Measurements from ENCODE around the gene S100Z.
"Not testable (repeated sequence)": the region's sequence is repeated elsewhere in the genome, so short reads cannot be mapped to it uniquely, and the experiment has no call there.

Gene S100Z

DNA sequence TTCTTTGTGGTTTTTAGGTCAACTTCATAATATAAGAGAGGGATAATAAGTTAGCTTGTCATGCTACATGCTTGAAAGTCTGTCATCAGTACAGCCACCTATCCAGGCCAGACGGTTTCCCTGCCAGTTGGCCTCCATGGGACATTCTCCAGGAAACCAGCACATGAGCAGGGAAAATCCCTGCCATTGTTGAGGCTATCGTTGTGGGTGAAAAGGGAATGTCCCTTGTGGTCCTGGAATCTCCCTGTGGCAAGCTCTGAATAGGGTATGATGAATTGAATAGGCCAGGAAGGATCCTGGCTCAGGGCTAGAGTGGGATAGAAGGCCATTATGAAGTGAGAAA is 18.7 kb upstream of the S100Z start:
- no peak for DNase-seq

DNA sequence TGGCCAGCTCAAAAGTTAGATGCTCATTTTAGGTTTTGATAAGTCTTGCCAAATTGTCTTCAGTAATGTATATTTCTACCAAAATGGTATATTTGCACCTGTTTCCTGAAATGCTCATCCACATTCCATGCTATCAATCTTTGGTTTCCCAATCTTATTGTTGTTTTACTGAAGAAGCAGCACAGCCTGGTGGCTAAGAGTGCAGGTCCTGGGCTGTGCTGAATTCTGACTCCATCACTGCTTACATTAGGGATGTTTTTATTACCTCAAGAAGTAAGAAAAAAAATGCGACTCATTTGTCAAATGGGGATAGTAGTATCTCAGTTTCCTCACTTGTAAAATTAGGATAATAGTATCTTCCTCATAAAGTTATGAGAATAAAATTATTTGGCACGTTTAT is 13.6 kb upstream of the S100Z start:
- no peak for DNase-seq

DNA sequence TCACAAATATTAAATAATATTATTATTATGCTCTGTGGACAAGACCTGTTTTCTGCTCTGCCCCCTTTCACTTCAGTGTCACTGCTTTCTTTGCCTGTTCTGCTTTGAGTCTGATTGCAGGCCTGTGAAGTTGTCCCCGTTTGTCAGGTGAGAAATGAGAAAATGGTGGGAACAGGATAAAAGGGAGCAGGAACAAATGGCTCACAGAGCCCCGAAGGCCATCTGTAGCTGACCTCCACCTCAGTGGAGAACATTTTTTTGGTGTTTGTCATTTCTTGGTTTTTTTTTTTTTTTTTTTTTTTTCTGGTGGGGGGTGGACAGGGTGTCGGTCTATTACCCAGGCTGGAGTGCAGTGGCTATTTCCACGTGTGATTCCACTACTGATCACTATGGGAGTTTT is 13.2 kb upstream of the S100Z start:
- no peak for DNase-seq

DNA sequence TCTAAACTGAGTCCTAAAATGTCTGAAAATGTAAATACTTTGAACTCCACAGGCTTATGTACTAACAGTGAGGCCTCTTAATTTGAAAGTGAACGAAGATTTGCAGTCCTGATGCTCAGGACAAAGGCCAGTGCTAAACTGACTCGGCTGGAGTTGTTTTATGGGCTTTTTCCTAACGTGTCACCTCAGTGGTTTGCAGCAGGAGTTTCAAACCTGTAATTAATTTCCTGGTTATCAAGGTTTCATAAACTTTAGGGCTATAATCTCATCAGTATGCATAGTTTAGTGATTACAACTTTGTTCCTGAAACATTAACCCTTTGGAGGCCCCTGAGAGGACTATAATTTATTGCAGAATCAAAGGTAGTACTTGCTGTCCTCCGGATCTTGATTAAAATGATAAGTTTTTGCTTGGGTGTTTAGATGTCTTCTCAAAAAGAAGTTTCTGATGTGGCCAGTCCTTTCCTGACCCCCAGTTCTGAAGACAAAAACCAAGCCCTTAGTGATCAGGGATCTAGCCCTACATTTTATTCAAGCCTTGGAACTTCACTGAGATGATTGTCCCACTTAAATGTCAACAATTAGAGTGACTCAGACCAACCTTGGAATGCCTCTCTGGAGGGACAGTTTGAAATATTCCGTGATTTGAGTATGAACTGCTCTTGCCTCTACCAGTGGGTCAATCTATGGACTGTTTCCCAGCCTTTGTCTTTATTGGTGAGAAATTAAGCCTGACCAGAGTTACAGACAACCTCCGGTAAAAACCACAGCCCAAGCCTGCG is 11.1 kb upstream of the S100Z start:
- DNase-seq: no peak

DNA sequence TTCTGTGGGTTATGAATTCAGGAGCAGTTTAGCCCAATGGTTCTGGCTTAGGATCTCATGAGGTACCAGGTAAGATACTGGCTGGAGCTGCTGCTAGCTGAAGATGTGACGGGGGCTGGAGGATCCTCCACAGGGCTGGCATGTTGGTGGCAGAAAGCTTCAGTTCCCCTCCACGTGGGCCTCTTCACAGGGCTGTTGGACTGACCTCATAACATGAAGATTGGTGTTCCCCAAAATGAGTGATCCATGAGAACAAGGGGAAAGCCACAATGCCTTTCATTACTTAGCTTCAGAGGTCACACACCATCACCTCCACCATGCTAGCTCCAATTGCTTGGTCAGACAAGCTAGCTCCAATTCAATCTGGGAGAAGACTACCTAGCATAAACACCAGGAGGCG is 8.5 kb upstream of the S100Z start:
- DNase-seq: no peak

DNA sequence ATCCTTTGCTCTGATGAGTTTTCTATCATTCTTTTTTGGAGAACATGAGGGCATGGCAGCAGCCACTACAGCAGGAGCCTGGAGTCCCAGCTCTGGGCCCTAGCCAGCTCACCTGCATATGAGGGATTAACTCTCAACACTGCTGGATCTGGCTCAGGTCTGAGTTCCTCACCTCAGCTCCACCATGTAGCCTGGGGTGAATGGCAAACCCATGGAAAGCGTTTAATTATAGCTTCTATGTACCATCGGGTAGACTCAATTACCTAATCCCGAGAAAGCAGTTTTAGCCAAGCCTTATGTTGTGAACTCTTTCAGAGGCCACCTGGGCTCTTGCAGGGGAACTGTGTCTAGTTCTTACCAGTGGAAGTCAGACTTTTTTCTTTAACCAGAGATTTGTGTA is 3.9 kb upstream of the S100Z start:
- DNase-seq: no peak

DNA sequence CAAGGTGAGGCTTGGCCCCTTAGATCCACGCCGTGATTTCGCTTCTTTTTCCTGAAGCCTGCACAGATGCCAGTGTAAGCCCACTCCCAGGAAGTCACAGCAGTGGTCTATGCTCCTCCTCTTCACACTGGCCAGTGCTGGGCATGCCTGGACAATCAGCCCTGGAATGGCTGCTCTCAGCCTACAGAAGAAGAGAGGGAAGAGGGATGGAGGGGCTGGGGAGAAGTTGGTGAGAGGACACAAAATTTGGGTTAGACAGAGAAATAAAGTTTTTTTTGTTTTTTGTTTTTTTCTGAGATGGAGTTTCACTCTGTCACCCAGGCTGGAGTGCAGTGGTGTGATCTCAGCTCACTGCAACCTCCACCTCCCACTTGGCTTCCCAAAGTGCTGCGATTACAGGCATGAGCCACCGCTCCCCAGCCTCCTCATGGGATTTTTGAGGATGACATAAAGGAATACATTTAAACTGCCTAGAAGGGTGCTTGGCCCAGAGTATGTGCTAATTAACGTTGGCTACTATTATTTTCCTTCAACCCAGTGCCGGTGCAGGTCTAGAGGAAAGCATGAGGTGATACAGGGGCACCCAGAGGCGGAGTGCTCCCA is 830 bp downstream of the S100Z start:
- peak; percentile 7 for DNase-seq

DNA sequence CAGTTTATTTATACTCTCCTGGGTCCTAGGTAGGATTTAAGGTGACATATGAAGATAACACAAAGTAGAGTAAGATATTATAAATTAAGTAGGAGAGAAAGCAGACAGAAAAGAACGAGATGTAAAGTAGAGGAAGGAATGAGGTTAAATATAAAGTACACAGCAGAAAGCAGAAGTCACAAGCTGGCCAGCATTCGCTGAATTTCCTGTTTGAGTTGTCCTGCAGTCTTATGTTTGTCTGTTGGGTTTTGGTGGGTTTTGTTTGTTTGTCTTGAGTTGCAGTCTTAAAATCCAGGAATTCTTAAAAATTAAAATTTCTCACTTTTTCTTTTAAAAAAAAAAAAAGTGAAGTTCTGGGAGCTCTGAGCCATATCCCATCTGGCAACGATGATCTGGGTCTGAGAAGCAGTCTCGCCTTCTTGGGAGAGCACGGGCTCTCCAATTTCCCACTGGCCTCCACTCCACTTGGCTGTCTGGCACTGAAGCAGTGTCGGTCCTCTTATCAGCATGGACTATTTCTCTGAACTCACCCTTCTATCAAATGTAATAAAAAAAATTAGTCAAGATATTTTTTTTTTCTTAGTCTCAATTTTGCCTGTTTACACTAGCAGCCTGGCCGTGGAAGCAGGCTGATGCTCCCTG is 2.0 kb downstream of the S100Z start:
- no peak for DNase-seq

DNA sequence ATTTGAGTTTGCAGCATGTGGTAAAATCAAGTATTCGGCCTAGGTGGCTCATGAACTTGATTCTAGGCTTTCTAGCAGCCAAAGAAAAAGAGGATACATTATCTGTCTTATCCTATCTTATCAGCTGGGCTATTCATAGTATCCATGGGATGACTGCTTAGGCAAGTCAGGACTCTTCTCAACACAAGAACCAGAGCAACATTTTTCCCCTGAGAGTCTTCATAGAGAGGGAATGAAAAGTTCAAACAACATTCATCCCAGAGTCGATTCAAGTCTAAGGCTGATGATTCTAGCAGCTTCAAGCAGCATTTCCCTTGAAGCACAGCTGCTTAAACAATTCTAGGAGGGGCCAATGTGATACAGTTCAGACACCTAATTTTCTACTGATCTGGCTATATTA is 3.0 kb downstream of the S100Z start:
- DNase-seq: no peak

DNA sequence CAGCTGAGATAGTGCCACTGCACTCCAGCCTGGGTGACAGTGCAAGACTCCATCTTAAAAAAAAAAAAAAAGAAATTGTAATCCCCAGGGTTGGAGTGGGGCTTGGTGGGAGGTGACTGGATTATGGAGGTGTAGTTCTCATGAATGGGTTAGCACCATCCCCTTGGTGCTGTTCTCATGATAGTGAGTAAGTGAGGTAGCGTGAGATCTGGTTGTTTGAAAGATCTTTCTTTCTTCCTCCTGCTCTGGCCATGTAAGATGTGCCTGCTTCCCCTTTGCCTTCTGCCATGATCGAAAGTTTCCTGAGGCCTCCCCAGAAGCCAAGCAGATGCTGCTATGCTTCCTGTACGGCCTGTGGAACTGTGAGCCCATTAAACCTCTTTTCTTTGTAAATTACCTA is 3.9 kb downstream of the S100Z start:
- not testable (repeated sequence) for DNase-seq

DNA sequence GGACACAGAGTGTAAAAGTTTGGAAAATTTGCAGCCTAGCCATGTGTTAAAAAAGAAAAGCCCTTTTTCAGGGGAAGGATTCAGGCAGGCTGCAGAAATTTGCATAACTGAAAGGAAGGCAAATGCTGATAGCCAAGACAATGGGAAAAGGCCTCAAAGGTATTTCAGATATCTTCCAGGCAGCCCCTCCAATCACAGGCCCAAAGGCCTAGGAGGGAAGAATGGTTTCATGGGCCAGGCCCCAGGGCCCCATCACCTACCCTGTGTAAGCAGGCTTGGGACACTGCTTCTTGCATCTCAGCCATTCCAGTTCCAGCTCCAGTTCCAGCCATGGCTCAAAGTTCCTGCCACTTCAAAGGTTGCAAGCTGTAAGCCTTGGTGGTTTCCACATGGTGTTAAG is 4.8 kb downstream of the S100Z start:
- no peak for DNase-seq

DNA sequence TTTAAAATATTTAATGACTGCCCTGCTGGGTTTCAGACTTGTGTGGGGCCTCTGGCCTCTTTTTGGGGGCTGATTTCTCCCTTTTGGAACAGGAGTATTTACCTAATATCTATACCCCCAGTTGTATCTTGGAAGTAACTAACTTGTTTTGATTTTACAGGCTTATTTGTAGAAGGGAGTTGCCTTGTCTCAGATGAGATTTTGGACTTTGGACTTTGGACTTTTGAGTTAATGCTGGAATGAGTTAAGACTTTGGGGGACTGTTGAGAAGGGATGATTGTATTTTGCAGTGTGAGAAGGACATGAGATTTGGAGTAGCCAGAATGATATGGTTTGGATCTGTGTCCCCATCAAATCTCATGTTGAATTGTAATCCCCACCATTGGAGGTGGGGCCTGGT is 5.7 kb downstream of the S100Z start:
- not testable (repeated sequence) for DNase-seq

DNA sequence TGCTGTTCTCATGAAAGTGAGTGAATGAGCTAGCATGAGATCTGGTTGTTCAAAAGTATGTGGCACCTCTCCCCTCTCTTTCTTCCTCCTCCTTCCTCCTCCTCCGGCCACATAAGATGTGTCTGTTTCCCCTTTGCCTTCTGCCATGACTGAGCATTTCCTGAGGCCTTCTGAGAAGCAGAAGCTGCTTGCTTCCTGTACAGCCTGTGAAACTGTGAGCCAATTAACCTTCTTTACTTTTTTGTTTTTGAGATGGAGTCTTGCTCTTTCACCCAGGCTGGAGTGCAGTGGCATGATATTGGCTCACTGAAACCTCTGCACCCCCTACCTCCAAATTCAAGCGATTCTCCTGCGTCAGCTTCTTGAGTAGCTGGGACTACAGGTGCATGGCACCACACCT is 6.1 kb downstream of the S100Z start:
- DNase-seq: peak; percentile 21

DNA sequence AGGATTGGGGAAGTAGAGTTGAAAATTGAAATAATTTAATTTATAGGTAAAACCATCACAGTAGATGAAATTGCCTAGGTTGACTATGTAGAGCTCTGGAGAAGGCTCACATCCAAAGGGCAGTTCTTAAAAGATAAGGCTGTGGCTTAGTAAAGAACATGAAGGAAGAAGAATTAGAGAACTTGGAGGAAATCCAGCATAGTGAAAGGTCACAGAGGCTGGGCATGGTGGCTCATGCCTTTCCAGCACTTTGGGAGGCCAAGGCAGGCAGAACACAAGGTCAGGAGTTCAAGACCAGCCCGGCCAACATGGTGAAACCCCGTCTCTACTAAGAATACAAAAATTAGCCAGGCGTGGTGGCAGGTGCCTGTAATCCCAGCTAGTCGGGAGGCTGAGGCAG is 7.0 kb downstream of the S100Z start:
- DNase-seq: not testable (repeated sequence)

DNA sequence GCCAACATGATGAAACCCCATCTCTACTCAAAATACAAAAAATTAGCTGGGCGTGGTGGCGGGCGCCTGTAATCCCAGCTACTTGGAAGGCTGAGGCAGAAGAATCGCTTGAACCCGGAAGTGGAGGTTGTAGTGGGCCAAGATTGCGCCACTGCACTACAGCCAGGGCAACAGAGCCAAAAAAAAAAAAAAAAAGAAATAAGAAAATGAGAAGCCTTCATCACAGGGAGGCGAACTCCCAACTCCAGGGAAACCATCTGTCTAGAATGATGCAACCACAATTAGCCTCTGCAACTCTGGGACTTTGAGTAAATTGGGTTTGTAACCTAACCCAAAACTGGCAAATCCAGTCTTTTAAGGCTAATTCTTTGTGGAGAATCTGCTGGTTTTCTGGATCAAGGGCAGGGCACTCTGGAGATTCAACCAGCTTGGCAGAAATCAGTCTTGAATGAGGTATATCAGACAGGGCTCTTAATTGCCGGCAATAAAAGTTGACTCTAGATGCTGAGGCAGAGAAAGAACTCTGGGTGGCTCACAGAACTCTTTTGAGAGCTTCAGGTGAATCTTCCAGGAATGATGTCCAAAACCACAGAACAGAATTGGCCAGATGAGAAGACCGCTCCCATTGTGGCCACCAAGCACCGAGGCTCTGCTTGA is 9.9 kb downstream of the S100Z start:
- DNase-seq: no peak

DNA sequence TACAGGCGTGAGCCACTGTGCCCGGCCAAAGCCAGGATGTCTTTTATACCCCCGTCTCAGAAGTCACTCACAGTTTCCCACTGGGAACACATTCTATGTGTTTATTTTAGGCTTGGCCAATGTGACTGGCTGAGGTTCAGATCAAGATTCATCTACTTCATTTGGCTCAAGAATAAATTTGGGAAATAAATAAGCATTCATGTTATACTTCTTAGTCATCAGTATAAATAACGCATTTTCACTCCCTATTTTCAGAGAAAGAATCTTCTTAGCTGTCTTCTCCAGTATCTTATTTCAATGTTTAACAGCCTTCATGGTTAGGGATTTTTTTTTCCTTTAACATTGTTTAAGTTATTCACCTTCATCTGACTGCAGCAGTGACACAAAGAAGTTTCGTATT is 11.8 kb downstream of the S100Z start:
- DNase-seq: no peak

DNA sequence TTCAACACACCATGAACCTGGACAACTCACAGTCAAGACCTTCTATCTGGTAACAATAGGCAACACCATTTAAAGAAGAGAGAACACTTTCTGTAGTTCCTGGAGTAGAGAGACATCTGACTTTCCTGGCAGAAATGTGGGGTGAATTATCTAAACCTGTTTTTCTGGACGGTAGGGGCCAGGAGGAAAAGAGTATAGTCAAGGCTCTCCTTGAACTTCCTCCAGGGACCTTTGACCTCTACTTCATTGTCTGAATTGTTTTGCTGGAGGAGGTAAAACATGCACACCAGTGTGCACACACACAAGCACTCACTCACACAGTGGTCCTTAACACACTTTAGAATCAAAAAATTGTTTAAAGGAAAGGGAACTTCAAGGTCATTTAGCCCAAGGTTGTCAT is 13.2 kb downstream of the S100Z start:
- no peak for DNase-seq

DNA sequence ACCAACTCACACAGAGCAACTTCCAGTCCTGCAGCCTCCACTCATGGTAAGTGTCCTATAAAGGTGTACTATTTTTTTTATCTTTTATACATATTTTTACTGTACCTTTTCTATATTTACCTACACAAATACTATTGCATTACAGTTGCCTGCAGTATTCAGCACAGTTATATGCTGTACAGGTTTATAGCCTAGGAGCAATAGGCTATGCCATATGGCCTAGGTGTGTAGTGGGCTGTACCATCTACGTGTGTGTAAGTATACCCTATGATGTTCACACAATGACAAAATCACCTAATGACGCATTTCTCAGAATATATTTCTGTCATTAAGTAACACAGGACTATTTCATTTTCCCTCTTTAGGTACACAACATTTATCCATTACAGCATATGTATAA is 16.7 kb downstream of the S100Z start:
- no peak for DNase-seq

DNA sequence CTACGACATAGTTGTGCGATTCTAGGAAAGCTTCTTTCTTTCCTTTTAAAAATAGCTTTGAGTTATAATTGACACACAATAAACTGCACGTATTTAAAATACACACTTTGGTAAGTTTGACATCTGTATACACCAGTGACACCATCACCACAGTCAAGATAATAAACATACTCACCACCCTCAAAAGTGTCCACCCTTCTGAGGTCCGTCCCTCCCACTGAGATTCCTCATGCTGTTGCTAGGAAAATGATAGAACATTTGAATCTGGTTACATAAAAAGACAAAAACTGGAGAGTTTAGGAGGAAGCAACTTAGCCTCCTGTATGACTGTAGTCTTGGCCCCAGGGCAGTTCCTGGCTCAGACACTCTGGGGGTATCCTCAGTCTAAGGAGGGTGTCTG is 17.2 kb downstream of the S100Z start:
- no peak for DNase-seq

DNA sequence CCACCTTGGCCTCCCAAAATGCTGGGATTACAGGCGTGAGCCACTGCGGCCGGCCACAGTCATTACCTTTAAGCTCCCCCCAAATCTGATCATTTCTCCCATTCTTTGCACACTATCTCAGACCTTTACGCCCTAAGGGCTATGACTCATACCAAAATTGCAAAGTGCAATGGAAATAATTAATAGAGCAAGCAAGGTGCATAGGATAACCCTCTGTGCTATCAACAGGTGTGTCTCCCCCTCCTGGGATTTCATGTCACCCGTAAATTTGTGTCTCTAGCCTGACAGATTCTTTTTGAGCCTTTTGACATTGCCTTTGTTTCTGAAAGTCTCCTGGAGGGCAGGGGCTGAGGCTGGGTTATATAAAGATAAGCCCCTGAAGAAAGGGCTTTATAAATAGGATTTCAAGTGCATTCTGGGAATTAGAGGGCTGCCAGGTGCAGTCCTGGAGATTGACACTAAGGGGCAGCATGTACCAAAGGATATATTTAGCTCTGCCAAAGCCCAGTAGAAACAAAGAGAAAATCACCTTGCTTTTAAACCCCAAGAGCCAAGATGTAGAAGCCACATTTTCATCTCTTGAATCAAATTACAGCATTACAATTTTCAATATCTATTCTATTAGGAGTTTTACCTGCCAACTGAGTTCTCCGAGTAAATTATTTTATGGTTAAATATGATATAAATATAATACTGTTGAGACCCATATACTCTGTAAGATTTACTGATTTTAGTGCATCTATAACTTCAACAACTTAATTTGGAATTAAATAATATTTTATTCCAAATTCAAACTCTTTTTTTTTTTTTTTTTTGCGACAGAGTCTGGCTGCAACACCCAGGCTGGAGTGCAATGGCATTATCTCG is 18.2 kb downstream of the S100Z start:
- peak; percentile 72 for DNase-seq

DNA sequence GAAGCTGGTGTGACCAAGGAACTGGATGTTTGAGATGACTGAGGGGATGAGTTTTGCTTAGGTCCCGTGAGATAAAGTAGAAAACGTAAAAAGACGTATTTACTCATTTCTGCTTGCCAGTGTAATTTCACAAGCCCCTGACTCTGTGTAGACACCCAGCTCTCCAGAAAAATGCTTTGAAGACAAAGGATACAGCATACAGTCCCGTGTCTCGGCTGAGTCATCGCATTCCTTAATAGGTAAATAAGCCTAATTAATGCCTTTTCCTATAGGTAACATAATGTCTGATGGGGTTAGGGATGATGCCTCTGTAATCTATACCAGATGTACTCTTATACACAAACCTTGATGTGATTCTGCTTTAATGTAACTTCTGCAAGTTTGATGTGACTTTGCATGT is 20.2 kb downstream of the S100Z start:
- no peak for DNase-seq

DNA sequence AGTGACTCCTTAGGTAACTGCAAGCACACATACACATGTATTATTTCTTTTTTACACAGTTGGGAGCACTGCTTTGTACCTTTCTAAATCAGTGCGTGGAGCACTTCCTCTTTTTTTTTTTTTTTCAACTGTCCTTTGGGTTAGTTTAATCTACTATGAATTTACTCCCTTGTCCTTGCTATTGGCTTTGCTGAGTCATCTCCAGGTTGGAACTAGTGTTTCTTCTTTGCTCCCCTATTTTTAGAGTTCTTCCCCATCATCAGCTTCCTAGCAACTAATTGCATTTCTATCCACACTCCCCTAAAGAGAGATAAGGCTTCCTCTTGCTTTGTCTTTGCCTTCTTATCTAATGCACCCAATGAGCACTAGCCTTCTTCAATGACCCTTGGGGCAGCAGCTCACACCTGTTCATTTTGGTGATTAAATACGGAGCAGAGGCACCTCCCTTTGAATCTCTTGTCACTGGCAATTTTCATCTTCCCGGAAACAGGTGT is 24.3 kb downstream of the S100Z start:
- DNase-seq: no peak
